HG03354 (cell line): ENCODE measurements around the gene MTHFD1L.

Source experiments
- ATAC-seq: cut with Tn5 transposase; IDR thresholded peaks from one replicate; pipeline ENCODE4 v1.9.1; 2021; ENCODE audit warnings: mild to moderate bottlenecking; ENCODE audit not compliant: unreplicated experiment, poor library complexity, severe bottlenecking

Gene MTHFD1L

DNA sequence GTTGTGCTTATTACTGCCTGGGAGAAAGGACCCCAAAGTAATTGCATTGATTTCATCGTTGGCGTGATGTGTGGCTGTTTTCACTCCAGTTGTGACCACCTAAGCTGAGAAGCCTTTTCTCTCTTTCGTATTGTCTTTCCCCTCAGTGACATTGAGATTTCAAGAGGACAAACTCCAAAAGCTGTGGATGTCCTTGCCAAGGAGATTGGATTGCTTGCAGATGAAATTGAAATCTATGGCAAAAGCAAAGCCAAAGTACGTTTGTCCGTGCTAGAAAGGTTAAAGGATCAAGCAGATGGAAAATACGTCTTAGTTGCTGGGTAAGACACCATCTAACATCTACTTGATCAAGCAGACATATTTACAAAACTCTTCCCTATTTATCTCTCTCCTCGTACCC lies 60.5 kb downstream of the MTHFD1L start:
- ATAC-seq, result no peak

- ATAC-seq, result no peak
Measured at GRCh38 chr6:150928882-150929281, 63.4 kb downstream of the MTHFD1L start.

GRCh38 chr6:150929416-150929815 lies 63.9 kb downstream of the MTHFD1L start:
- no peak for ATAC-seq

GRCh38 chr6:150930841-150931240 lies 65.3 kb downstream of the MTHFD1L start:
- no peak for ATAC-seq

DNA sequence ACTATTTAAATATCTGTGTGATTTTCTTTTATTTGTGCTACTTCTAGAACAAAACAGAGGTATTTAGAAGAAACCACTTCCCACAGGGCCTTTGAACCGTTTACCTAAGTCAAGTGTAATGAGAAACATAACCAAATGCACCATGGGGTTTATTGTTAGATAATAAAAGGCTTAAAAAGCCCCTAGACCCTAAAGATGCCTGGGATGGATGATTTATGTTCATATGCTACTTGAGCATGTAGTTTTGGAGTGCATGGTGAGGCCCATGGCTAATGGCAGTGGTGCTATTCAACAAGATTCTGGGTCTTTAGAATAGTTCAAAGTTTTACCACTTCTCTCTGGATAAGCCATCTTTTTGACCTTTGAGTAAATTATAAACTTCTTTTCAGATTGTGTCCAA lies 65.9 kb downstream of the MTHFD1L start:
- ATAC-seq, result no peak

- no peak for ATAC-seq
Measured at GRCh38 chr6:150932996-150933395, 67.5 kb downstream of the MTHFD1L start.

DNA sequence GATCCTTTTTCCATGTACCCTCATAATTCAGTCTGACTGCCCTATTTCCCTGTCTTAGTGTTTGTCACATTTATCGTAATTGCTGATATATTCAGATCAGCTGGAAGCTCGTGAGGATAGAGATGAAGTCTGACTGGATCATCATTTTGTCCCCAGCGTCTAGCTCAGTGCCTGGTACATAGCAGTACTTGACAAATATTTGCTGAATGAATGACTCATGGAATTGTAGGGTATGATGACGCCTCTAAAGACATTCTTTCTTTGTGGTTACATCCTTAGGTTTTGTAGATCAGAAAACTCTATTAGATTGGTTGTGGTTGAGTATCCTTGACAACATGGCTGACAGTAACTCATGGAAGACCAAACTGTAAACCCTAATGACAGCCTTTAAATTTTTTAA lies 68.9 kb downstream of the MTHFD1L start:
- ATAC-seq, result no peak

- ATAC-seq, result no peak
Measured at GRCh38 chr6:150936021-150936555, 70.6 kb downstream of the MTHFD1L start.

- ATAC-seq, result no peak
Measured at GRCh38 chr6:150937132-150937906, 71.8 kb downstream of the MTHFD1L start.

DNA sequence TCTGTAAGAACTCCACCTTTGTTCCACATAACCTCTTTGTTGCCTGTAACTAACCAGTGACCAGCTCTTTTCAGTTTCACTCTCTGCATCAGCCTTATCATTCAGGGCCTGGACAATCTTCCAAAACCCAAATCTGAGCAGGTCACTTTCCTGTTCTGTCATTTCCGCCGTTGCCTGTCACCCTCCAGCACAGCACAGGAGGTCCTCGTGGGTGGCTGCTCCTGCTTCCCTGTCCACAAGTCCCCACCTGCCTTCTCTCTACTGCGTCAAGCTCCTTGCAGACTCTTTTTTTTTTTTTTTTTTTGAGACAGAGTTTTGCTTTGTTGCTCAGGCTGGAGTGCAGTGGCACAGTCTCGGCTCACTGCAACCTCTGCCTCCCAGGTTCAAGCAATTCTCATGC lies 73.9 kb downstream of the MTHFD1L start:
- no peak for ATAC-seq

DNA sequence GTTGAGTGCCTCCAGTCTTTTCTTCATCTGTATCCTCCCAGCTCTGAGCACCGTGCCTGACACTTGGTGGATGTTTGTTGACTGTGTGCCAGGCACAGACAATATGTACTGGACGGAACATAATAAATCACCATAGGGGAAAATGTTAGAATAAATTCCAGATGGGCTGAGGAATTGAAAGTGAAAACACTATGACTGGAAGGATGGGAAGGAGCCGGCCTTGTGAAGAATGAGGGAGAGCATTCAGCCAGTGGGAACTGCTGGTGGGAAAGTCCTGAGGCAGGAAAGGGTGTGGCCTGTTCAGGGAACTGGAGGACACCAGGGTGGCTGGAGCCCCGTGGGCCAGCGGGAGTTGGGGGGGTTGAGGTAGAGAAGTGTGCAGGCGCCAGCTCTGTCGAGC lies 75.4 kb downstream of the MTHFD1L start:
- ATAC-seq, result no peak

DNA sequence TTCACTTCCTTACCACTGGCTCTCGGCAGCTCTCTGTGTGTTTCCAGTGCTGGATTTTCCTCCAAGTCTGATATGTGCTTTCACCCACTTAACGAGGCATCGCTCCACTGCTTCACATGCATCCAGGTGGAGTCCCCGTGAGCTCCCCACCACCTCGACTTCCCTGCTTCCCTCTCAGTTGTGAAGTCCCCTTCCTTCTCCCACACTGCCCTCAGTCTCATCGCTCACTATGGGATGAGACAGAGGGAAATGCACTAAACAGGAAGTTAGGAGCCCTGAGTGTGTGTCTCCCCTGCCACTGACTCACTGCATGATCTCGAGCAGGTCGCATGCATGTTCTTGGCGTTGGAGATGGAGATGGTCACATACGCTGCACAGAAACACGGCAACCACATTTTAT lies 84.0 kb downstream of the MTHFD1L start:
- ATAC-seq, result no peak

GRCh38 chr6:150953851-150954250 lies 88.3 kb downstream of the MTHFD1L start:
- no peak for ATAC-seq

GRCh38 chr6:150959166-150959565 lies 93.7 kb downstream of the MTHFD1L start:
- ATAC-seq, result no peak

- ATAC-seq, result no peak
Measured at GRCh38 chr6:150962436-150962835, 96.9 kb downstream of the MTHFD1L start.

- no peak for ATAC-seq
Measured at GRCh38 chr6:150964765-150965164, 99.3 kb downstream of the MTHFD1L start.

DNA sequence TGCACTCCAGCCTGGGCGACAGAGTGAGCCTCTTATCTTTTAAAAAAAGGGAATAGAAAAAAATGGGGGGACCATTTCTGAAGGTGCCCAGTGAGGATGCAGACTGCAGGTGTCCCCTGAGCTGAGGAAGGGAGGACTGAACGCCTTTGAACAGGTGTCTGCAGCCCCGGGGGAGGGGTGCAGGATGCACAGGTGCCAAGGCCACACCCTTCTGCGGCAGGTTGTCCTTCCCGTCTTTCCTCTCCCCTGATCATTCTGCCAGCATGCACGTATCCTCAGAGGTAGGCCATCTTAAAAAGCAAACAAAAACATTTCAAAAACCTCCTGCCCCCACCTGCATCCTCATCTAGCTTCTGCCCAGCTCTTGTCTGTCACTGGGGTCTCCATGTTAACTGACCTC lies 101.3 kb downstream of the MTHFD1L start:
- no peak for ATAC-seq

GRCh38 chr6:150967381-150967780 lies 101.9 kb downstream of the MTHFD1L start:
- no peak for ATAC-seq

GRCh38 chr6:150967910-150968309 lies 102.4 kb downstream of the MTHFD1L start:
- no peak for ATAC-seq

DNA sequence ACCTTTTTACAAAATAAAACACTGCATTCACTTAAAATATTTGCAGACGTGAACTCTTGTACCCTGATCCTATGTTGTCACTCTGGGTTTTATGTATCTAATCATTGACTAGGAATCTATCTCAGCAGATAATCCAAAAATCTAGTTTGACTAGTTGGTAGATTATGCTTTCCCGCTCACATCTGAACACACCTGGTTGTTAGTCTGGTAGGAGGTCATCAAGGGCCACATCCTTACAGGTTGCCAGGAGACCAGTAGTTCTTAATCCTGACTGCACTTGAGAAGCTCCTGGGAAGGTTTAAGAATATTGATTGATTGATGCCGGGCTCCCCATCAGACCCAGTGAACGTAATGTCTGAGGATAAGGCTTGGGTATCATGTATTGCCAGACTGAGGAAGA lies 104.4 kb downstream of the MTHFD1L start:
- ATAC-seq, result no peak

DNA sequence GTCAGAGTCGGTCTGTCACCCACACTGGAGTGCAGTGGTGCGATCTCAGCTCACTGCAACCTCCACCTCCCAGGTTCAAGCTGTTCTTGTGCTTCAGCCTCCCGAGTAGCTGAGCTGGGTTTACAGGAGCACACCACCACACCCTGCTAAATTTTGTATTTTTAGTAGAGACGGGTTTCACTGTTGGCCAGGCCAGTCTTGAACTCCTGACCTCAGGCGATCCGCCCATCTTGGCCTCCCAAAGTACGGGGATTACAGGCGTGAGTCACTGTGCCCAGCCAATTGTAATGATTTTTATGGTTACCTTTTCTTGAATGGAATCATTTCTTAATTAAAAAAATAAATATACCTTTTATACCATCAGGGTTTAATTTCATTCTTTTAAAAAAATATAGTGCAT lies 105.7 kb downstream of the MTHFD1L start:
- ATAC-seq, result no peak

- ATAC-seq, result no peak
Measured at GRCh38 chr6:150975136-150975535, 109.6 kb downstream of the MTHFD1L start.
